Neural cell (in vitro differentiated cells): Measurements from ENCODE around the gene NAB2.

ENCODE experiments used
- CTCF ChIP-seq: fragments of 450-650 bp; IDR thresholded peaks from 2 replicates; pipeline ENCODE4 v1.5.1; 2014; ENCODE audit warnings: antibody characterized with exemption, mild to moderate bottlenecking, moderate library complexity; ENCODE audit not compliant: poor library complexity, severe bottlenecking
- EZH2 ChIP-seq: fragments of 200-600, 300-800 bp; shearing (Covaris generic), sonication (generic); IDR thresholded peaks from 2 replicates; pipeline ENCODE4 v1.6.1; 2014; ENCODE audit warnings: antibody characterized with exemption, low read length, borderline replicate concordance, mild to moderate bottlenecking; ENCODE audit not compliant: insufficient read depth, poor library complexity, severe bottlenecking
- MXI1 ChIP-seq: fragments of 450-650 bp; conservative IDR thresholded peaks from 2 replicates; pipeline ENCODE4 v1.6.1; 2014; ENCODE audit warnings: antibody characterized with exemption, mild to moderate bottlenecking; ENCODE audit not compliant: poor library complexity, severe bottlenecking
- POLR2AphosphoS5 ChIP-seq: IDR thresholded peaks from 2 replicates; pipeline ENCODE4 v1.6.1; 2012
- RAD21 ChIP-seq: fragments of 450-650 bp; conservative IDR thresholded peaks from 2 replicates; pipeline ENCODE4 v1.6.1; 2014; ENCODE audit warnings: antibody characterized with exemption, mild to moderate bottlenecking, moderate library complexity
- REST ChIP-seq: IDR thresholded peaks from 2 replicates; pipeline ENCODE4 v1.6.1; 2012; ENCODE audit warnings: borderline replicate concordance
- SMC3 ChIP-seq: fragments of 450-650 bp; conservative IDR thresholded peaks from 2 replicates; pipeline ENCODE4 v1.6.1; 2014; ENCODE audit warnings: antibody characterized with exemption, mild to moderate bottlenecking, moderate library complexity; ENCODE audit not compliant: poor library complexity
- TAF1 ChIP-seq: IDR thresholded peaks from 2 replicates; pipeline ENCODE4 v1.6.1; 2012; ENCODE audit warnings: low read depth

GRCh38 chr12:57096748-57097553 lies 8.0 kb downstream of the NAB2 start:
- TF ChIP-seq CTCF, result no peak
- no peak for TF ChIP-seq SMC3
- TF ChIP-seq POLR2AphosphoS5, result no peak
- TF ChIP-seq EZH2, result no peak
- no peak for TF ChIP-seq TAF1
- TF ChIP-seq REST, result no peak
- no peak for TF ChIP-seq RAD21
- TF ChIP-seq MXI1, result no peak
